DMS153 treated with DMSO at 0.1 percent for 48 hours (cell line): Measurements from ENCODE around the gene SALL4.
"Not testable (repeated sequence)": the region's sequence is repeated elsewhere in the genome, so short reads cannot be mapped to it uniquely, and the experiment has no call there.

ENCODE experiments used
- DNase-seq: peaks from one replicate; lab custom pipeline; 2025; ENCODE audit not compliant: unreplicated experiment; lab: John Stamatoyannopoulos, UW

Gene SALL4

DNA sequence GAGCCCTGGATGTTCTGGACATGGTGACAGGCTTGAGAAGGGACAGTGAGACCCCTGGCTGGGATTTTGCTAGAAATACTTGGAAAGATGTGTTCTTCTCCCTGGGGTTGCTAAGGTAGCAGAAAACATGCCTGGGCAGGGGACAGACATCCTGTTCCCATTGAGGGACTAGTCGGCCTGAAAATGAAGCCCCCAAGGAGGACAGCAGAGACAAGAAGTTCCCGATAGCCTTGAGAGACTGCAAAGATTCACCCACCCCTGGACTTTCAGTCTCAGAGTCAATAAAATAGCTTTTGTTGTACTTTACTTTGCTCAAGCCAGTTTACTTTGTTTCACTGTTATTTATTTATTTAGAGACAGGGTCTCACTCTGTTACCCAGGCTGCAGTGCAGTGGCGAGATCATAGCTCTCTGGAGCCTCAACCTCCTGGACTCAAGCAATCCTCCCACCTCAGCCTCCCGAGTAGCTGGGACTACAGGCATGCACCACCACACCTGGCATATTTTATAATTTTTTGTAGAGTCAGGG lies 62.5 kb downstream of the SALL4 start:
- no peak for DNase-seq

DNA sequence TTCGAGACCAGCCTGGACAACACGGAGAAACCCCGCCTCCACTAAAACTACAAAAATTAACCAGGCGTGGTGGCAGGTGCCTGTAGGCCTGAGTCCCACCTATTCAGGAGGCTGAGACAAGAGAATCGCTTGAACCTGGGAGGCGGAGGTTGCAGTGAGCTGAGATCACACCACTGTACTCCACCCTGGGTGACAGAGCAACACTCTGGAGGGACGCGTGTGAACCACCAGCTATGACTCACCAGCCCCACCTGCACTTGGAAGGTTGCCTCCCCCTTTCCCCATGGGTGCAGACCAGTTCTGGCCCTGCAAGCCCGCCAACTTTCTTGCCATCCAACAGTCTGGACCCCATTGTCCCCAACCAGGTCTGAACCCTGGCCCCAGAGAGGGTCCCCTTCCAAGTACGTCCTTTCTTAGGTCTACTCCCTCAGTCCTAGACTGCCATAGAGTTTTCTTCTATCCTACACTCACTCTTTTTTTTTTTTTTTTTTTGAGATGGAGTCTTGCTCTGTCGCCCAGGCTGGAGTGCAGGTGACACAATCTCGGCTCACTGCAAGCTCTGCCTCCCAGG lies 63.4 kb downstream of the SALL4 start:
- no peak for DNase-seq

DNA sequence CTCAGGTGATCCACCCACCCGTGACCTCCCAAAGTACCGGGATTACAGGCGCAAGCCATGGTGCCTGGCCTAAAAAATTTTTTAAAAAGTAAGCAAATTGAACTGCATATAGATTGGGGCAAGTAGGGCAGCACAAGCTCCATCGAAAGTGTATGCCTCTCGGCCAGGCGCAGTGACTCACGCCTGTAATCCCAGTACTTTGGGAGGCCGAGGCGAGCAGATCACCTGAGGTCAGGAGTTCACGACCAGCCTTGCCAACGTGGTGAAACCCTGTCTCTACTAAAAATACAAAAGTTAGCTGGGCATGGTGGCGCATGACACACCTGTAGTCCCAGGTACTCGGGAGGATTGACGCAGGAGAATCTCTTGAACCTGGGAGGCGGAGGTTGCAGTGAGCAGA lies 64.1 kb downstream of the SALL4 start:
- DNase-seq = not testable (repeated sequence)

DNA sequence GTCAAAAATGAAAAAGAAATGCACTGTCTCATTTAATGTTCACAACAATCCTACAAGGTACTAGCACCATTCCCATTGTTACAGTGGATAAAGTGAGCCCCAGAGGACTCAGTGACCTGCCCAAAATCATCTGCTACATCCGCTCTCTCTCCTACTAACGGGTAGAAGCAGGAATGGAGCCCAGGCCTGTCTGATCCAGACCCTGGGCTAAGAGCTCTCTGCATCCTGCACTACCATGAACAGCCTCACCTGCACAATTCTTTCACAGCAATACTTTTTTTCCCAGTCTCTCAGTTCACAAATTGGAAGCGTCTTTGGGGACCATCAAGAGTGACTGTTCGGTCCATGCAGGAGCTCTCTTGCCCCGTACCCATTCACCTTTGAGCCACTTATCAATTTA lies 65.4 kb downstream of the SALL4 start:
- no peak for DNase-seq

DNA sequence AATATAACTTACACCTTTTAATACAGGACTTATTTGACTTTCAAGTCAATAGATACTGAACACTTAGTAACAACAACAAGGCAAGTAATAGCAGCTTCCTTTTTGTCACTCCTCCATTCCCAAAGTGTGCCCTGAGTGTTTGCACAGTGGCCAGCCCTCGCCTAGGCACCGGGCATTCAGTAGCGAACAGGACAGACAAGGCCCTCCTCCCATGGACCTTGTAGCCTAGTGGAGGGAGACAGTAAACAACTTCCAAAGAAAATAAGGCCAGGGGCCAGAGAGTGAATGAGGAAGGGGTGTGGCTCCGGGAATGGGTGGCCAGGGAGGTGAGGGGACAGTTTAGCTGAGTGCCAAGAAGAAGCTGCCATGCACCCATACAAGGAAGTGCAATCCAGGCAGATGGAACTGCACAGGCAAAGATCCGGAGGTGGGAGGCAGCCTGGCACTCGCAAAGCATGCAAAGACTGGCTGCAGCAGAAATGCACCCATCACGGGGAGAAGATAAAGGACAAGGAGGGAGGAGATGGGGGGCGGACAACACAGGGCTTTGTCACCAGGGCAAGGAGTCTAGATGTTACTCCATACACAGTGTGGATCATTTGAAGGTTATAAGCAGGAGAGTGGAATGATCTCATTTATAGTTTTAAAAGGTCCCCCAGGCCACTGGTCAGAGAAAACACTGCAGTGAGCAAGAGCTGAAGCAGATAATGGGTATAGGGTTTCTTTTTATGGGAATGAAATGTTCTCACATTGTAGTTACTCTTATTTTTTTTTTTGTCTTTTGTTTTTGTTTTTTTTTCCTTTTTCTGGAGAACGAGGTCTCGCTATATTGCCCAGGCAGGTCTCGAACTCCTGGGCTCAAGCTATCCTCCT lies 66.4 kb downstream of the SALL4 start:
- DNase-seq = no peak

DNA sequence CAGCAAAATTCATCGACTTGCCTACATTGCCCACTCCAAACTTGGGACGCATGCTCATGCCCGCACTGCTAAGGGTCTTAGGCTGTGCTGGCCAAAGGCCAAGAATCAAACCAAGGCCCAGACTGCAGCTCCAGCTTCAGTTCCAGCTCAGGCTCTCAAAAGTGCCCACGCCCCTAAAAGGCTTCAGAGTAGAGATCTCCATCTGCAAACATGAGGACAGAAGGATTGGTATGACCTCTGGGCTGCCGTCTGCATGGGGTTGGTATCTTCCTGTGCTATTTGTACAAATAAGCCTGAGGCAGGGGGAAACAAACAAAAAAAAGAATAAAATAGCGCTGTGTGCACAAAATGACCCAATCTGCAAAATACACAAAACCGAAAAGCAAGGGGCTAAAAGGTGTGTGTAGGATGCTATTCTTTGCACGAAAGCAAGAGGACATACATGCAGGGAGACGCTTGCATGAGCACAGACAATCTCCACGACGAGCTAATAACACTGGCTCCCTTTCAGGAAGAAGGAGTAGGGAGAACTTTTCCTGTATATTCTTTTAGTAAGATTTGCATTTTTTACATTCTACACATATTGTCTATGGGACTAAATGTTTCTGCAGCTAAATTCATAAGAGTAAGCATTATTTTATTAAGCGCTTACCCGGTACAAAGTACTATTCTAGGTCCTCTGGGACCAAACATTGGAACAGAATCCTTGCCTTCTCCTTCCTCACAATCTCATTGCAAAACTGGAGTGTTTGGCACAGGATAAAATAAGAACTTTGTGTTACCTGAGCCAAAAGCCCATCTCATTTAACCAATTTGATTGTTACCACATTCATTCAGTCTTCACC lies 67.2 kb downstream of the SALL4 start:
- no peak for DNase-seq

DNA sequence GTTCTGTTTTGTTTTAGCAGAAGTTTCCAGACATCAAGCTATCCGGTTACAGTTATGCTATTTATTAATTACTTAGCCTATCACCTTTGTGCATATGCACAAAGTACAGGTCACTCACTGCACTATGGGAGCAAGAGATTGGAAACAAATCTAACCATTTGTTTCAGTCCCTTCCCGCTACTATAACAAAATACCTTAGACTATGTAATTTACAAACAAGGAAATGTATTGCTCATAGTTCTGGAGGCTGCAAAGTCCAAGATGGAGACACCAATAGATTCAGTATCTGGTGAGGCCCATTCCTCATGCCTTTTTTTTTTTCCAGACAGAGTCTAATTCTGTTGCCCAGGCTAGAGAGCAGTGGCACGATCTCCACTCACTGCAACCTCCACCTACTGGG lies 69.3 kb downstream of the SALL4 start:
- DNase-seq = no peak
